ENCODE data around the gene PPARG.

- no peak for TF ChIP-seq CTCF (IDR thresholded peaks at IDR 0.05)
- no peak for TF ChIP-seq POLR2A (IDR thresholded peaks at IDR 0.05)
Measured at GRCh38 chr3:12312010-12312409, 23.1 kb downstream of the PPARG start.
